K562 (cell line): Measurements from ENCODE around the gene GZMM. TPM values are rescaled to one million over a fixed set of nuclear protein-coding genes. Genes with fewer than 3 reads are reported as not detected.

Experiments used
- ATF1 ChIP-seq, 2 experiments: fragments of 450-650 bp in 1 of 2; IDR thresholded peaks; 2 replicates each; pipeline ENCODE4 v1.6.1; 2016; ENCODE audit warnings: missing compliant biosample characterization in 1 of 2, missing genetic modification characterization in 1 of 2
- CREB1 ChIP-seq, 2 experiments: sonication (generic) in 1 of 2; formaldehyde crosslinking in 1 of 2; IDR thresholded peaks; 2 replicates each; pipeline versions ENCODE4 v1.6.1 to v1.8.0; 2012 to 2022; ENCODE audit warnings: inconsistent platforms in 1 of 2, mild to moderate bottlenecking in 1 of 2, missing genetic modification reagents in 1 of 2, moderate library complexity in 1 of 2
- CTBP1 ChIP-seq: fragments of 450-650 bp; IDR thresholded peaks from 2 replicates; pipeline ENCODE4 v1.6.1; 2016; ENCODE audit warnings: borderline replicate concordance
- EGR1 ChIP-seq: fragments of 450-650 bp; conservative IDR thresholded peaks from 2 replicates; pipeline ENCODE4 v1.6.1; 2017; ENCODE audit warnings: mild to moderate bottlenecking
- GATAD2B ChIP-seq: fragments of 450-650 bp; IDR thresholded peaks from 2 replicates; pipeline ENCODE4 v1.6.1; 2017; ENCODE audit warnings: mild to moderate bottlenecking, borderline replicate concordance
- KLF16 ChIP-seq: IDR thresholded peaks from 2 replicates; pipeline ENCODE4 v1.6.1; 2016; ENCODE audit warnings: antibody characterized with exemption
- MEF2A ChIP-seq: IDR thresholded peaks from 2 replicates; pipeline ENCODE4 v1.6.1; 2011; ENCODE audit warnings: low read depth, mild to moderate bottlenecking, low read length, moderate library complexity; ENCODE audit not compliant: control insufficient read depth
- MEIS2 ChIP-seq: fragments of 450-650 bp; IDR thresholded peaks from 2 replicates; pipeline ENCODE4 v1.6.1; 2014; ENCODE audit warnings: mild to moderate bottlenecking; ENCODE audit not compliant: partially characterized antibody
- PTTG1 ChIP-seq: fragments of 450-650 bp; IDR thresholded peaks from 2 replicates; pipeline ENCODE4 v1.6.1; 2016; ENCODE audit warnings: low read depth, mild to moderate bottlenecking, missing genetic modification characterization, missing compliant biosample characterization
- RCOR1 ChIP-seq, 2 experiments: IDR thresholded peaks; 2 replicates each; pipeline ENCODE4 v1.6.1; 2012; ENCODE audit warnings: low read depth in 2 of 2, low read length in 2 of 2, borderline replicate concordance in 1 of 2, improper control_type of control experiment in 1 of 2
- RNF2 ChIP-seq: sonication (generic); IDR thresholded peaks from 2 replicates; pipeline ENCODE4 v1.6.1; 2016
- SAP30 ChIP-seq: fragments of 200-600 bp; sonication (generic); IDR thresholded peaks from 2 replicates; pipeline ENCODE4 v1.6.1; 2012; ENCODE audit warnings: borderline replicate concordance, low read depth, mild to moderate bottlenecking, moderate library complexity, low read length, control low read depth, inconsistent platforms; ENCODE audit not compliant: insufficient read depth, poor library complexity, severe bottlenecking
- SRSF9 ChIP-seq: fragments of 200-400 bp; formaldehyde crosslinking; IDR thresholded peaks from 2 replicates; pipeline ENCODE4 v1.6.1; 2017; ENCODE audit warnings: low read depth, low read length, borderline replicate concordance
- ZNF165 ChIP-seq: fragments of 250-450 bp; sonication (Bioruptor Pico); IDR thresholded peaks from 2 replicates; pipeline ENCODE4 v1.4.0; 2020; ENCODE audit warnings: borderline replicate concordance
- ZNF57 ChIP-seq: fragments of 450-650 bp; formaldehyde crosslinking; IDR thresholded peaks from 2 replicates; pipeline ENCODE4 v1.4.0; 2020; ENCODE audit warnings: mild to moderate bottlenecking, moderate library complexity
- polyA plus RNA-seq, 8 experiments: library from polyadenylated mRNA; depleted of rRNA in 4 of 8; stranded (reverse) in 5 of 8; unstranded in 3 of 8; fragments of >200 nt; fragmentation: Nextera tagmentation in 2 of 8; fragmentation: Illumina TruSeq in 1 of 8; extraction: Ambion mirVana in 2 of 8; extraction: Trizol in 1 of 8; gene quantifications; 2 replicates each; pipeline versions ENCODE4 v1.2.1 to v1.2.3, GENCODE V29; 2011 to 2014; ENCODE audit warnings: inconsistent platforms in 1 of 8, missing spikeins in 1 of 8
- total RNA-seq, 7 experiments: library from RNA; depleted of rRNA in 6 of 7; stranded (reverse); fragments of >200 nt in 6 of 7; fragmentation: Illumina TruSeq in 2 of 7; extraction: Trizol in 2 of 7; gene quantifications; 2 replicates each; pipeline versions ENCODE4 v1.2.1 to v1.2.3, GENCODE V29; 2011 to 2021; ENCODE audit warnings: low replicate concordance in 1 of 7
- TF ChIP-seq, protein P1 (sequence below): fragments of 450-650 bp; IDR thresholded peaks from 2 replicates; pipeline ENCODE4 v1.6.1; 2016; ENCODE audit warnings: low read depth, mild to moderate bottlenecking, moderate library complexity
- TF ChIP-seq, protein P2 (sequence below), 2 experiments: fragments of 450-650 bp; IDR thresholded peaks; 2 replicates each; pipeline ENCODE4 v1.6.1; 2016
- TF ChIP-seq, protein P3 (sequence below): fragments of 450-650 bp; IDR thresholded peaks from 2 replicates; pipeline ENCODE4 v1.6.1; 2018; ENCODE audit not compliant: partially characterized antibody
- TF ChIP-seq, protein P4 (sequence below): sonication (generic); formaldehyde crosslinking; IDR thresholded peaks from 2 replicates; pipeline ENCODE4 v1.8.1; 2022; ENCODE audit warnings: missing genetic modification reagents

The GZMM gene
- total and polyA plus RNA-seq, 9 of the 15 experiments (the other 6 are each of a cell fraction or from before 2014, with no cell fraction given) = 0.08 to 2.6 (median 0.70) TPM; not detected in 2

DNA sequence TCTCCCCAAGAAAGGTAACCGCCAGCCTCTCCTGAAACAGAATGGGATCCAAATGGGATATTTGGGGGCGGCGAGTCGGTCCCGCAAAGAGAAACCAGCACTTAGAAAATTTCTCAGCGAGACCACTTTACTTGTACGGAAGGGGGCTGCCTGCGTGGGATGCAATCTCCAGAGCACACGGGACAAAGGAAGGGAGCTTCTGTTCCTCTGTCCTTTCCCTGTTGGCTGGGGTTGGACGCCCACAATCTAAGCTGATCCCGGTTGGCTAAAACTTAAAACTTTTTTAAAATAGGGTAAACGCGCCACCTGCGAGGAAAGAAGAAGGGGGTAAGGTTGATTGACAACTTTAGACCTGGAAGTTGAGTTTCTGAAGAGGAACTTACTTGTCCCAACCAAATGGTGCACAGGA, 27.7 kb downstream of the GZMM start (continued):
- TF ChIP-seq, protein P1, sequence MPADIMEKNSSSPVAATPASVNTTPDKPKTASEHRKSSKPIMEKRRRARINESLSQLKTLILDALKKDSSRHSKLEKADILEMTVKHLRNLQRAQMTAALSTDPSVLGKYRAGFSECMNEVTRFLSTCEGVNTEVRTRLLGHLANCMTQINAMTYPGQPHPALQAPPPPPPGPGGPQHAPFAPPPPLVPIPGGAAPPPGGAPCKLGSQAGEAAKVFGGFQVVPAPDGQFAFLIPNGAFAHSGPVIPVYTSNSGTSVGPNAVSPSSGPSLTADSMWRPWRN = no peak
- TF ChIP-seq EGR1 (peak; percentile 43), SRSF9 (no peak), RCOR1 (IDR thresholded peaks at IDR 0.05; ENCODE audit: borderline replicate concordance in 1 of 2, low read depth in 2 of 2, low read length in 2 of 2) (no peak), RNF2 (no peak), PTTG1 (tag) (no peak), ZNF57 (CRISPR knock-in tag) (no peak), ATF1 (CRISPR knock-in tag; IDR thresholded peaks at IDR 0.05) (no peak), ATF1 (tag; IDR thresholded peaks at IDR 0.05) (no peak), SAP30 (no peak), MEIS2 (no peak), MEF2A (no peak), GATAD2B (no peak), CREB1 (IDR thresholded peaks at IDR 0.05) (no peak), CREB1 (CRISPR knock-in tag; IDR thresholded peaks at IDR 0.05) (no peak), CTBP1 (0 out of 2 replicates have a peak, but pooled peaks have one; percentile 27), ZNF165 (CRISPR knock-in tag) (no peak), KLF16 (no peak)
- TF ChIP-seq, protein P2, sequence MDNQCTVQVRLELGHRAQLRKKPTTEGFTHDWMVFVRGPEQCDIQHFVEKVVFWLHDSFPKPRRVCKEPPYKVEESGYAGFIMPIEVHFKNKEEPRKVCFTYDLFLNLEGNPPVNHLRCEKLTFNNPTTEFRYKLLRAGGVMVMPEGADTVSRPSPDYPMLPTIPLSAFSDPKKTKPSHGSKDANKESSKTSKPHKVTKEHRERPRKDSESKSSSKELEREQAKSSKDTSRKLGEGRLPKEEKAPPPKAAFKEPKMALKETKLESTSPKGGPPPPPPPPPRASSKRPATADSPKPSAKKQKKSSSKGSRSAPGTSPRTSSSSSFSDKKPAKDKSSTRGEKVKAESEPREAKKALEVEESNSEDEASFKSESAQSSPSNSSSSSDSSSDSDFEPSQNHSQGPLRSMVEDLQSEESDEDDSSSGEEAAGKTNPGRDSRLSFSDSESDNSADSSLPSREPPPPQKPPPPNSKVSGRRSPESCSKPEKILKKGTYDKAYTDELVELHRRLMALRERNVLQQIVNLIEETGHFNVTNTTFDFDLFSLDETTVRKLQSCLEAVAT (IDR thresholded peaks at IDR 0.05) = no peak
- TF ChIP-seq, protein P3, sequence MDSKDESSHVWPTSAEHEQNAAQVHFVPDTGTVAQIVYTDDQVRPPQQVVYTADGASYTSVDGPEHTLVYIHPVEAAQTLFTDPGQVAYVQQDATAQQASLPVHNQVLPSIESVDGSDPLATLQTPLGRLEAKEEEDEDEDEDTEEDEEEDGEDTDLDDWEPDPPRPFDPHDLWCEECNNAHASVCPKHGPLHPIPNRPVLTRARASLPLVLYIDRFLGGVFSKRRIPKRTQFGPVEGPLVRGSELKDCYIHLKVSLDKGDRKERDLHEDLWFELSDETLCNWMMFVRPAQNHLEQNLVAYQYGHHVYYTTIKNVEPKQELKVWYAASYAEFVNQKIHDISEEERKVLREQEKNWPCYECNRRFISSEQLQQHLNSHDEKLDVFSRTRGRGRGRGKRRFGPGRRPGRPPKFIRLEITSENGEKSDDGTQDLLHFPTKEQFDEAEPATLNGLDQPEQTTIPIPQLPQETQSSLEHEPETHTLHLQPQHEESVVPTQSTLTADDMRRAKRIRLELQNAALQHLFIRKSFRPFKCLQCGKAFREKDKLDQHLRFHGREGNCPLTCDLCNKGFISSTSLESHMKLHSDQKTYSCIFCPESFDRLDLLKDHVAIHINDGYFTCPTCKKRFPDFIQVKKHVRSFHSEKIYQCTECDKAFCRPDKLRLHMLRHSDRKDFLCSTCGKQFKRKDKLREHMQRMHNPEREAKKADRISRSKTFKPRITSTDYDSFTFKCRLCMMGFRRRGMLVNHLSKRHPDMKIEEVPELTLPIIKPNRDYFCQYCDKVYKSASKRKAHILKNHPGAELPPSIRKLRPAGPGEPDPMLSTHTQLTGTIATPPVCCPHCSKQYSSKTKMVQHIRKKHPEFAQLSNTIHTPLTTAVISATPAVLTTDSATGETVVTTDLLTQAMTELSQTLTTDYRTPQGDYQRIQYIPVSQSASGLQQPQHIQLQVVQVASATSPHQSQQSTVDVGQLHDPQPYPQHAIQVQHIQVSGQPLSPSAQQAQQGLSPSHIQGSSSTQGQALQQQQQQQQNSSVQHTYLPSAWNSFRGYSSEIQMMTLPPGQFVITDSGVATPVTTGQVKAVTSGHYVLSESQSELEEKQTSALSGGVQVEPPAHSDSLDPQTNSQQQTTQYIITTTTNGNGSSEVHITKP = peak; percentile 8
- TF ChIP-seq, protein P4, sequence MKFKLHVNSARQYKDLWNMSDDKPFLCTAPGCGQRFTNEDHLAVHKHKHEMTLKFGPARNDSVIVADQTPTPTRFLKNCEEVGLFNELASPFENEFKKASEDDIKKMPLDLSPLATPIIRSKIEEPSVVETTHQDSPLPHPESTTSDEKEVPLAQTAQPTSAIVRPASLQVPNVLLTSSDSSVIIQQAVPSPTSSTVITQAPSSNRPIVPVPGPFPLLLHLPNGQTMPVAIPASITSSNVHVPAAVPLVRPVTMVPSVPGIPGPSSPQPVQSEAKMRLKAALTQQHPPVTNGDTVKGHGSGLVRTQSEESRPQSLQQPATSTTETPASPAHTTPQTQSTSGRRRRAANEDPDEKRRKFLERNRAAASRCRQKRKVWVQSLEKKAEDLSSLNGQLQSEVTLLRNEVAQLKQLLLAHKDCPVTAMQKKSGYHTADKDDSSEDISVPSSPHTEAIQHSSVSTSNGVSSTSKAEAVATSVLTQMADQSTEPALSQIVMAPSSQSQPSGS (CRISPR knock-in tag) = no peak
